ENCODE results near the gene UBXN7. TPM values are rescaled to one million over a fixed set of nuclear protein-coding genes. Genes with fewer than 3 reads are reported as not detected.
"Not testable (repeated sequence)": the region's sequence is repeated elsewhere in the genome, so short reads cannot be mapped to it uniquely, and the experiment has no call there.

Gene UBXN7
- total RNA-seq, 1 experiment from 2014 or later = 67.0 TPM

DNA sequence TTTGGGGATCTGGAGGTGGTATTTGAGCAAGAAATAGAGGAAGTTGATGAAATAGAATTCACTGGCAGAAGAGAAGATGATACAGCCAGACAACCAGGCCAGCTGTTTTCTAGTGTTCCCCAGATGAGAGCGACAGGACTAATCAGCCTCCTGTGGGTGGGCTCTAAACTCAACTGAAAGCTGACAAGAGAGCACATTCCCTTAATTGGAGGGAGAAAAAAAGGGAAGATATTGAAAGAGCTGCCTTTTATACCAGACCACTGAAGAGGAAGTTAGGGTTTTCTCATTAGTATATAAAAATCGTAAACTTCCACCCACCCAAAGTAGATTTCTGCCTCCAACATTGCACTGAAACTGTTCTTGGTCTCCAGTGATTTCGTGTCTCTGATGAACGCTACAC, 87.6 kb downstream of the UBXN7 start:
- Histone ChIP-seq H2AFZ (ENCODE audit: low read depth, low read length, poor library complexity, severe bottlenecking) (no peak overlapping the region), H3K4me1 (ENCODE audit: control insufficient read depth in 1 of 2, insufficient read depth in 2 of 2, low read length in 2 of 2) (peaks cover 7 to 24% of the 10 kb centered on the region in 2 experiments), H3K9me2 (ENCODE audit: insufficient read depth) (no peaks in the 10 kb centered on the region), H3K27me3 (ENCODE audit: insufficient read depth, low read length) (no peaks in the 10 kb centered on the region), H3K36me3 (ENCODE audit: control insufficient read depth in 1 of 2, insufficient read depth in 2 of 2, low read length in 2 of 2) (peaks cover 0 to 3% of the 10 kb centered on the region in 2 experiments; a peak in 1 of 4 replicates), H3K4me3 (replicated peaks in 1 of 2; ENCODE audit: low read depth in 1 of 2, low read length in 2 of 2) (no peak overlapping the region), H3K27ac (ENCODE audit: low read depth, low read length) (no peak overlapping the region), H3K79me2 (ENCODE audit: insufficient read depth, low read length) (no peaks in the 10 kb centered on the region), H4K20me1 (ENCODE audit: insufficient read depth) (no peaks in the 10 kb centered on the region), H3K4me2 (ENCODE audit: low read length) (no peak overlapping the region), H3K9ac (ENCODE audit: low read length) (no peak overlapping the region), H3K9me3 (ENCODE audit: control insufficient read depth in 1 of 2, insufficient read depth in 1 of 2, low read depth in 1 of 2, low read length in 2 of 2) (no peaks in the 10 kb centered on the region)
- intact Hi-C loops (cut with micrococcal nuclease) = no loop called here
- ATAC-seq (no peak), DNase-seq (ENCODE audit: low read depth, low spot score) (no peak)
- RAD21 ChIA-PET (ENCODE audit: low non-redundant PET in 1 of 2, low total read pairs in 2 of 2, uncharacterized antibody in 2 of 2, unreplicated experiment in 2 of 2) = no interaction called here
- CTCF ChIA-PET = no interaction called here
- POLR2A ChIA-PET = no interaction called here
- no peak for TF ChIP-seq EGR1 (IDR thresholded peaks at IDR 0.05; ENCODE audit: low read depth)
- TF ChIP-seq CEBPB (IDR thresholded peaks at IDR 0.05; ENCODE audit: low read depth) = no peak
- TF ChIP-seq SIN3A (IDR thresholded peaks at IDR 0.05; ENCODE audit: low read depth) = no peak
- TF ChIP-seq EZH2phosphoT487 (IDR thresholded peaks at IDR 0.05; ENCODE audit: borderline replicate concordance) = no peak
- TF ChIP-seq RAD21 (IDR thresholded peaks at IDR 0.05; ENCODE audit: low read depth) = no peak
- TF ChIP-seq POLR2AphosphoS5 (IDR thresholded peaks at IDR 0.05; ENCODE audit: low read depth, low read length) = no peak
- TF ChIP-seq, protein P1, sequence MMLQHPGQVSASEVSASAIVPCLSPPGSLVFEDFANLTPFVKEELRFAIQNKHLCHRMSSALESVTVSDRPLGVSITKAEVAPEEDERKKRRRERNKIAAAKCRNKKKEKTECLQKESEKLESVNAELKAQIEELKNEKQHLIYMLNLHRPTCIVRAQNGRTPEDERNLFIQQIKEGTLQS (IDR thresholded peaks at IDR 0.05) = no peak
- TF ChIP-seq CBX3 (IDR thresholded peaks at IDR 0.05; ENCODE audit: low read depth) = no peak
- TF ChIP-seq FOSL1 (IDR thresholded peaks at IDR 0.05; ENCODE audit: low read depth) = no peak
- TF ChIP-seq, protein P2, sequence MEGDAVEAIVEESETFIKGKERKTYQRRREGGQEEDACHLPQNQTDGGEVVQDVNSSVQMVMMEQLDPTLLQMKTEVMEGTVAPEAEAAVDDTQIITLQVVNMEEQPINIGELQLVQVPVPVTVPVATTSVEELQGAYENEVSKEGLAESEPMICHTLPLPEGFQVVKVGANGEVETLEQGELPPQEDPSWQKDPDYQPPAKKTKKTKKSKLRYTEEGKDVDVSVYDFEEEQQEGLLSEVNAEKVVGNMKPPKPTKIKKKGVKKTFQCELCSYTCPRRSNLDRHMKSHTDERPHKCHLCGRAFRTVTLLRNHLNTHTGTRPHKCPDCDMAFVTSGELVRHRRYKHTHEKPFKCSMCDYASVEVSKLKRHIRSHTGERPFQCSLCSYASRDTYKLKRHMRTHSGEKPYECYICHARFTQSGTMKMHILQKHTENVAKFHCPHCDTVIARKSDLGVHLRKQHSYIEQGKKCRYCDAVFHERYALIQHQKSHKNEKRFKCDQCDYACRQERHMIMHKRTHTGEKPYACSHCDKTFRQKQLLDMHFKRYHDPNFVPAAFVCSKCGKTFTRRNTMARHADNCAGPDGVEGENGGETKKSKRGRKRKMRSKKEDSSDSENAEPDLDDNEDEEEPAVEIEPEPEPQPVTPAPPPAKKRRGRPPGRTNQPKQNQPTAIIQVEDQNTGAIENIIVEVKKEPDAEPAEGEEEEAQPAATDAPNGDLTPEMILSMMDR (IDR thresholded peaks at IDR 0.05 in 2 of 3, conservative IDR thresholded peaks at IDR 0.05 in 1 of 3; ENCODE audit: borderline replicate concordance in 1 of 3, insufficient read depth in 1 of 3, low read depth in 2 of 3, low read length in 2 of 3) = no peak
- BruUV-seq (replicated peaks) = no TSS peak

DNA sequence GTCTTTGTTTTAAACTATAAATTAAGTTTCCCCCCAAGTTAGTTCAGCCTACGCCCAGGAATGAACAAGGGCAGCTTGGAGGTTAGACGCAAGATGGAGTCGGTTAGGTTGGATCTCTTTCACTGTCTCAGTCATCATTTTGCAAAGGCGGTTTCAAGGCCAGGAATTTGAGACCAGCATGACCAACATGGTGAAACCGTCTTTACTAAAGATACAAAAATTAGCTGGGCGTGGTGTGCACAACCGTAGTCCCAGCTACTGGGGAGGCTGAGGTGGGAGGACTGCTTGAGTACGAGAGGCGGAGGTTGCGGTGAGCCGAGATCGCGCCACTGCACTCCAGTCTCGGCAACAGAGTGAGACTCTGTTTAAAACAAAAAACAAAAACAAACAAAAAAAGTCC, 88.3 kb downstream of the UBXN7 start:
- H3K9me2 ChIP-seq (ENCODE audit: insufficient read depth); BruUV-seq (replicated peaks); DNase-seq (ENCODE audit: low read depth, low spot score); POLR2A ChIA-PET; H3K27ac ChIP-seq (ENCODE audit: low read depth, low read length); H3K4me2 ChIP-seq (ENCODE audit: low read length); H3K9ac ChIP-seq (ENCODE audit: low read length); intact Hi-C loops (cut with micrococcal nuclease); ATAC-seq; H3K79me2 ChIP-seq (ENCODE audit: insufficient read depth, low read length); H3K27me3 ChIP-seq (ENCODE audit: insufficient read depth, low read length); H3K36me3 ChIP-seq (ENCODE audit: control insufficient read depth in 1 of 2, insufficient read depth in 2 of 2, low read length in 2 of 2); H3K4me3 ChIP-seq (replicated peaks in 1 of 2; ENCODE audit: low read depth in 1 of 2, low read length in 2 of 2); CTCF ChIA-PET; RAD21 ChIA-PET (ENCODE audit: low non-redundant PET in 1 of 2, low total read pairs in 2 of 2, uncharacterized antibody in 2 of 2, unreplicated experiment in 2 of 2); H2AFZ ChIP-seq (ENCODE audit: low read depth, low read length, poor library complexity, severe bottlenecking); H4K20me1 ChIP-seq (ENCODE audit: insufficient read depth); H3K9me3 ChIP-seq (ENCODE audit: control insufficient read depth in 1 of 2, insufficient read depth in 1 of 2, low read depth in 1 of 2, low read length in 2 of 2): not testable (repeated sequence)
- H3K4me1 ChIP-seq (ENCODE audit: control insufficient read depth in 1 of 2, insufficient read depth in 2 of 2, low read length in 2 of 2) = peaks cover 13 to 31% of the 10 kb centered on the region in 2 experiments
